ENCODE data around the gene ALPG.

- TF ChIP-seq CTCF (IDR thresholded peaks at IDR 0.05) (no peak), EZH2 (IDR thresholded peaks at IDR 0.05) (peak; percentile 2), EZH2phosphoT487 (IDR thresholded peaks at IDR 0.05) (peak; percentile 10)
These were observed 19.0 kb upstream of the ALPG start for GRCh38 chr2:232387451-232388171.
